GM12878 (cell line): ENCODE data around the gene GRIN2A.

ENCODE experiments used
- ASH2L ChIP-seq: fragments of 300-600, 200-600 bp; sonication (generic); IDR thresholded peaks from 2 replicates; pipeline ENCODE4 v1.6.1; 2017; ENCODE audit warnings: low read depth, mild to moderate bottlenecking, borderline replicate concordance
- CBFB ChIP-seq: IDR thresholded peaks from 2 replicates; pipeline ENCODE4 v1.6.1; 2016; ENCODE audit warnings: antibody characterized with exemption, low read depth
- CREM ChIP-seq: IDR thresholded peaks from 2 replicates; pipeline ENCODE4 v1.6.1; 2014; ENCODE audit warnings: antibody characterized with exemption, low read depth
- PRDM15 ChIP-seq: fragments of 450-650 bp; formaldehyde crosslinking; IDR thresholded peaks from 2 replicates; pipeline ENCODE4 v1.4.0; 2020; ENCODE audit warnings: mild to moderate bottlenecking, moderate library complexity
- SMARCA5 ChIP-seq: fragments of 450-650 bp; IDR thresholded peaks from 2 replicates; pipeline ENCODE4 v1.6.1; 2017; ENCODE audit warnings: mild to moderate bottlenecking
- TCF7 ChIP-seq: IDR thresholded peaks from 2 replicates; pipeline ENCODE4 v1.6.1; 2014; ENCODE audit warnings: antibody characterized with exemption, borderline replicate concordance

GRCh38 chr16:9713156-9713555 is 469.1 kb downstream of the GRIN2A start:
- TF ChIP-seq ASH2L (no peak), SMARCA5 (no peak), PRDM15 (no peak), TCF7 (no peak), CBFB (no peak), CREM (no peak)
